Neuronal stem cell (in vitro differentiated cells): Measurements from ENCODE around the gene USO1. TPM values are rescaled to one million over a fixed set of nuclear protein-coding genes. Genes with fewer than 3 reads are reported as not detected.

Source experiments
- DNase-seq: peaks from one replicate; pipeline ENCODE4 v3.0.0-alpha.2; 2013; ENCODE audit warnings: low spot score
- H2AFZ ChIP-seq: one replicate; pipeline ENCODE4 v1.6.1; 2013; ENCODE audit warnings: mild to moderate bottlenecking, low read length, inconsistent platforms
- H2AK5ac ChIP-seq: 2 replicates; pipeline ENCODE4 v1.6.1; 2013; ENCODE audit warnings: low read depth, mild to moderate bottlenecking, inconsistent platforms, low read length, moderate library complexity, mixed read lengths
- H2BK120ac ChIP-seq: 2 replicates; pipeline ENCODE4 v1.6.1; 2013; ENCODE audit warnings: low read depth, mild to moderate bottlenecking, inconsistent platforms, low read length, moderate library complexity, mixed read lengths
- H2BK12ac ChIP-seq: one replicate; pipeline ENCODE4 v1.6.1; 2013; ENCODE audit warnings: low read length, inconsistent platforms
- H2BK15ac ChIP-seq: 2 replicates; pipeline ENCODE4 v1.6.1; 2013; ENCODE audit warnings: mild to moderate bottlenecking, low read length, inconsistent platforms, mixed read lengths
- H2BK5ac ChIP-seq: one replicate; pipeline ENCODE4 v1.6.1; 2013; ENCODE audit warnings: inconsistent platforms, mild to moderate bottlenecking, low read length, moderate library complexity
- H3K14ac ChIP-seq: one replicate; pipeline ENCODE4 v1.6.1; 2013; ENCODE audit warnings: low read length, inconsistent platforms
- H3K18ac ChIP-seq: 2 replicates; pipeline ENCODE4 v1.6.1; 2013; ENCODE audit warnings: low read length, inconsistent platforms
- H3K23ac ChIP-seq: 2 replicates; pipeline ENCODE4 v1.6.1; 2013; ENCODE audit warnings: low read depth, mild to moderate bottlenecking, mixed read lengths, low read length, inconsistent platforms; ENCODE audit not compliant: poor library complexity
- H3K27ac ChIP-seq: replicated peaks from 3 replicates; pipeline ENCODE4 v1.5.1; 2013; ENCODE audit warnings: low read length, inconsistent platforms
- H3K27me3 ChIP-seq, 3 experiments: 2 replicates each; pipeline ENCODE4 v1.6.1; 2013; ENCODE audit warnings: low read length in 3 of 3, mild to moderate bottlenecking in 2 of 3, inconsistent platforms in 1 of 3, low read depth in 1 of 3, mixed read lengths in 1 of 3, moderate library complexity in 1 of 3; ENCODE audit not compliant: control insufficient read depth in 3 of 3, insufficient read depth in 3 of 3
- H3K36me3 ChIP-seq, 2 donors: replicated peaks in 1 of 2; 2 replicates each; pipeline ENCODE4 v1.6.1; 2013; ENCODE audit warnings: low read length in 2 of 2; ENCODE audit not compliant: control insufficient read depth in 2 of 2, insufficient read depth in 2 of 2
- H3K4ac ChIP-seq: 2 replicates; pipeline ENCODE4 v1.6.1; 2013; ENCODE audit warnings: inconsistent platforms, mild to moderate bottlenecking, low read length, moderate library complexity
- H3K4me1 ChIP-seq, 2 donors: 1 replicate in 1 of 2; 2 replicates in 1 of 2; pipeline ENCODE4 v1.6.1; 2013; ENCODE audit warnings: low read length in 2 of 2, low read depth in 1 of 2; ENCODE audit not compliant: control insufficient read depth in 2 of 2, insufficient read depth in 1 of 2
- H3K4me2 ChIP-seq: one replicate; pipeline ENCODE4 v1.6.1; 2013; ENCODE audit warnings: mild to moderate bottlenecking, low read length, inconsistent platforms; ENCODE audit not compliant: insufficient read depth, poor library complexity, severe bottlenecking
- H3K4me3 ChIP-seq, 2 donors: 2 replicates each; pipeline ENCODE4 v1.5.1; 2013; ENCODE audit warnings: low read length in 2 of 2, mild to moderate bottlenecking in 2 of 2, inconsistent platforms in 1 of 2, moderate library complexity in 1 of 2
- H3K79me1 ChIP-seq: one replicate; pipeline ENCODE4 v1.6.1; 2013; ENCODE audit warnings: low read depth, mild to moderate bottlenecking, inconsistent platforms, low read length, moderate library complexity
- H3K9ac ChIP-seq: one replicate; pipeline ENCODE4 v1.6.1; 2013; ENCODE audit warnings: mild to moderate bottlenecking, low read depth, low read length, inconsistent platforms; ENCODE audit not compliant: poor library complexity
- H3K9me3 ChIP-seq, 2 donors: replicated peaks in 1 of 2; 2 replicates each; pipeline versions ENCODE3 to v1.6.1; 2013; ENCODE audit warnings: low read length in 2 of 2, mild to moderate bottlenecking in 2 of 2, inconsistent platforms in 1 of 2, low read depth in 1 of 2, mixed read lengths in 1 of 2, moderate library complexity in 1 of 2; ENCODE audit not compliant: control insufficient read depth in 2 of 2, insufficient read depth in 1 of 2
- H4K8ac ChIP-seq: one replicate; pipeline ENCODE4 v1.6.1; 2013; ENCODE audit warnings: low read depth, mild to moderate bottlenecking, inconsistent platforms, low read length, moderate library complexity
- H4K91ac ChIP-seq: one replicate; pipeline ENCODE4 v1.6.1; 2013; ENCODE audit warnings: low read length, low read depth, mild to moderate bottlenecking, inconsistent platforms; ENCODE audit not compliant: poor library complexity
- WGBS, 2 donors: extraction: QIAGEN DNeasy Blood & Tissue Kit; methylation state at CpG; one replicate each; pipeline ENCODE4 v1.1.7; 2013; ENCODE audit warnings: missing lambda C conversion rate in 2 of 2, mixed read lengths in 1 of 2; ENCODE audit not compliant: insufficient read length in 2 of 2, insufficient replicate concordance in 1 of 2; ENCODE audit errors: extremely low coverage in 2 of 2; 5-methylcytosine and 5-hydroxymethylcytosine counted together
- polyA plus RNA-seq, 2 experiments: library from polyadenylated mRNA; stranded (reverse); fragments of 200-250 nt; gene quantifications; one replicate each; pipeline ENCODE4 v1.2.3, GENCODE V29; 2013

Gene USO1
- 48.2 TPM for polyA plus RNA-seq (2013, experiment 1 of 2)
- polyA plus RNA-seq (2013, experiment 2 of 2) = 49.8 TPM

DNA sequence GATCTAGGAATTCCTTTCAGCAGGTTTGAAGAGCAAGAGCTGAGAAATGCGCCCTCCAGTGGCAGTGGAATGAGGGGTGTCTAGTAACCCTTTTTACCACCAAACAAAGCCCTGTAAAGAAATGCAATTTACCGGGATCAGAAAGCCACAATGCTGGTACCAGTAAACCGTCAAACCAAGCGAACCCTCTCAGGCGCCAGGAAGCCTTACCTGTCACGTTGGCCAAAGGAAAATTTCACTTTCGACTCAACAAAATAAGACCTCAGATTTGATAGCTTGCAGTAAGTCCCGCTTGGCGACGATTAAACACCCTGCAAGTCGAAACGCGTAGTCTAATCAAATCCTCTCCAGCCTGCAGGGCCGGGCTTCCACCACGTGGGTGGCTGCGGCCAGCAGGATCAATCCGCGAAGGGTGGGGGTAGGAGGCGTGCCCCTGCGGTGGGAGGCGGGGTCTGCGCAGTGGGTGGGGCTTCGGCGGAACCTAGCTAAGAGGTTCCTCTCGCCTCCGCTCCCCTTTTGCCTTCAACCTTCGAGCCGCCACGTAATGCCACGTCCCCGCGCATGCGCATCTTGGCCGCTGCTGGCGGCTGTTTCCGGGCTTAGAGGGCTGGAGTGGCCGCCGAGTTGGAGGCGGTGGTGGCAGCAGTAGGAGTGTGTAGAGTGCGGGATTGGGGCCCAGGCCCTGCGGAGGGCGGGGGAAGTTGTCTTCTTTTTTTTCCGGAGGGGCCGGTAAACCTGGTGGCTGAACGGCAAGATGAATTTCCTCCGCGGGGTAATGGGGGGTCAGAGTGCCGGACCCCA is at the start of gene USO1:
Gene USO1, plus strand, starts transcription at position 512 of the 801 bp plus-strand sequence. Its CDS starts 243 bp downstream, at position 755.
- H3K27ac ChIP-seq = peak within 1 kb of the TSS; percentile 96
- no peak within 1 kb of the TSS for H2AK5ac ChIP-seq
- peak within 1 kb of the TSS; percentile 56 to 96 for H3K4me3 ChIP-seq
- H2BK5ac ChIP-seq = peak within 1 kb of the TSS; percentile 62
- H2BK15ac ChIP-seq = no peak within 1 kb of the TSS
- H3K18ac ChIP-seq = peak within 1 kb of the TSS; percentile 99
- no CpG with 5 or more reads among the region's 48 CpGs for WGBS, 2 donors
- H3K4me1 ChIP-seq = peaks cover 1 to 7% of the 10 kb centered on the region in 2 donors
- H3K36me3 ChIP-seq = peaks cover 0 to 6% of the 10 kb centered on the region in 2 donors
- H3K4me2 ChIP-seq = peak within 1 kb of the TSS; percentile 74
- H2AFZ ChIP-seq = peak within 1 kb of the TSS; percentile 90
- no peak within 1 kb of the TSS for H3K4ac ChIP-seq
- no peak within 1 kb of the TSS for H4K8ac ChIP-seq
- no peak within 1 kb of the TSS for H4K91ac ChIP-seq
- no peaks in the 10 kb centered on the region for H3K9me3 ChIP-seq
- DNase-seq = peak; percentile 99
- H3K79me1 ChIP-seq = peaks cover 1% of the 10 kb centered on the region
- no peak within 1 kb of the TSS for H2BK12ac ChIP-seq
- peak within 1 kb of the TSS; percentile 99 for H3K23ac ChIP-seq
- peak within 1 kb of the TSS; percentile 91 for H3K9ac ChIP-seq
- peak within 1 kb of the TSS; percentile 97 for H3K14ac ChIP-seq
- no peak within 1 kb of the TSS for H2BK120ac ChIP-seq
- no peaks in the 10 kb centered on the region for H3K27me3 ChIP-seq

GRCh38 chr4:75675004-75675531 is 49.3 kb upstream of the USO1 start:
- Histone ChIP-seq H4K8ac (no peak overlapping the region), H3K9ac (no peak overlapping the region), H3K4me1 (peaks cover 5 to 11% of the 10 kb centered on the region in 2 donors), H3K36me3 (no peaks in the 10 kb centered on the region), H3K18ac (no peak overlapping the region), H2BK12ac (no peak overlapping the region), H2AFZ (no peak overlapping the region), H3K79me1 (no peaks in the 10 kb centered on the region), H2BK120ac (no peak overlapping the region), H3K23ac (no peak overlapping the region), H2BK15ac (no peak overlapping the region), H2AK5ac (no peak overlapping the region), H2BK5ac (no peak overlapping the region), H3K4me2 (no peak overlapping the region), H4K91ac (no peak overlapping the region), H3K4ac (no peak overlapping the region), H3K9me3 (no peaks in the 10 kb centered on the region), H3K27me3 (no peaks in the 10 kb centered on the region), H3K27ac (no peak overlapping the region), H3K4me3 (no peak overlapping the region), H3K14ac (no peak overlapping the region)
- DNase-seq = no peak
- no CpG with 5 or more reads among the region's 11 CpGs for WGBS, 2 donors

GRCh38 chr4:75678473-75678872 is 45.9 kb upstream of the USO1 start:
- Histone ChIP-seq H4K91ac (no peak overlapping the region), H3K18ac (no peak overlapping the region), H3K23ac (no peak overlapping the region), H3K4ac (no peak overlapping the region), H2AFZ (no peak overlapping the region), H3K4me3 (no peak overlapping the region), H3K27ac (no peak overlapping the region), H3K14ac (no peak overlapping the region), H3K4me2 (no peak overlapping the region), H3K36me3 (no peaks in the 10 kb centered on the region), H3K27me3 (no peaks in the 10 kb centered on the region), H2BK12ac (no peak overlapping the region), H4K8ac (no peak overlapping the region), H2BK5ac (no peak overlapping the region), H2BK15ac (no peak overlapping the region), H2AK5ac (no peak overlapping the region), H3K79me1 (no peaks in the 10 kb centered on the region), H3K4me1 (peaks cover 5 to 6% of the 10 kb centered on the region in 2 donors), H3K9ac (no peak overlapping the region), H2BK120ac (no peak overlapping the region), H3K9me3 (no peaks in the 10 kb centered on the region)
- no peak for DNase-seq

GRCh38 chr4:75678965-75679364 is 45.4 kb upstream of the USO1 start:
- H3K9ac ChIP-seq = no peak overlapping the region
- no peaks in the 10 kb centered on the region for H3K79me1 ChIP-seq
- no peak overlapping the region for H3K4me3 ChIP-seq
- H2BK15ac ChIP-seq = no peak overlapping the region
- no peak overlapping the region for H4K8ac ChIP-seq
- H3K9me3 ChIP-seq = no peaks in the 10 kb centered on the region
- no peaks in the 10 kb centered on the region for H3K36me3 ChIP-seq
- H3K27me3 ChIP-seq = no peaks in the 10 kb centered on the region
- no peak overlapping the region for H2AFZ ChIP-seq
- peaks cover 3 to 4% of the 10 kb centered on the region in 2 donors for H3K4me1 ChIP-seq
- no peak overlapping the region for H3K27ac ChIP-seq
- H3K14ac ChIP-seq = no peak overlapping the region
- no peak for DNase-seq
- H2BK5ac ChIP-seq = no peak overlapping the region
- H2BK12ac ChIP-seq = no peak overlapping the region
- no peak overlapping the region for H4K91ac ChIP-seq
- no peak overlapping the region for H3K4ac ChIP-seq
- H2AK5ac ChIP-seq = no peak overlapping the region
- H2BK120ac ChIP-seq = no peak overlapping the region
- H3K18ac ChIP-seq = no peak overlapping the region
- H3K23ac ChIP-seq = no peak overlapping the region
- H3K4me2 ChIP-seq = no peak overlapping the region
